ENCODE data around the gene INPP5J. TPM values are rescaled to one million over a fixed set of nuclear protein-coding genes. Genes with fewer than 3 reads are reported as not detected.

The INPP5J gene
- total RNA-seq, 1 donor from 2014 or later = 4.6 TPM

GRCh38 chr22:31103899-31104694 is 18.7 kb upstream of the INPP5J start:
- intact Hi-C loops (cut with DNase I) = no loop called here
- Histone ChIP-seq H3K27ac (no peak overlapping the region), H3K27me3 (ENCODE audit: low read depth) (no peaks in the 10 kb centered on the region), H3K9me3 (no peaks in the 10 kb centered on the region), H3K4me3 (no peak overlapping the region), H3K36me3 (peaks cover 24% of the 10 kb centered on the region), H3K4me1 (peaks cover 10% of the 10 kb centered on the region)
- TF ChIP-seq CTCF (IDR thresholded peaks at IDR 0.05) = no peak
- ATAC-seq = no peak
- DNase-seq = no peak

DNA sequence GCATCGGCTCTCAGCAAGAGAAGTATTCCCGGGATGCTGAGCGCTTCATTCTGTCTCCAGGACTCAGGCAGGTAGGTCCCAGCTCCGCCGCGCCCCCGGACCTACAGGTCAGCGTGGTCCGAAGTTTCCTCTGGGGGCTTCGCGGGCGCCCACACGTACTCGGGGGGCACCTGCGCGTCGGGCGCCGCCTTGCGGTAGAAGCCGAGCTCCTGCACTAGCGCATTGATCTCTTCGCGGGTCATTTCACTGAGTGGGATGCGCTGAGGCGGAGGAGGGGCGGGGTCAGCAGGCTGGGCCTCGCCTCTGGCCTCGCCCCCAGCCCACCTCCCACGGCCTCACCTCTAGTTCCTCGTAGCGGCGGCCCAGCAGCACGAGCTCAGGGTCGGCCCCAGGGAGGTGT is 17.9 kb upstream of the INPP5J start:
- peaks cover 10% of the 10 kb centered on the region for H3K4me1 ChIP-seq
- TF ChIP-seq CTCF (IDR thresholded peaks at IDR 0.05) = no peak
- H3K9me3 ChIP-seq = no peaks in the 10 kb centered on the region
- DNase-seq (no peak), ATAC-seq (no peak)
- no peak overlapping the region for H3K4me3 ChIP-seq
- no peak overlapping the region for H3K27ac ChIP-seq
- H3K27me3 ChIP-seq (ENCODE audit: low read depth) = no peaks in the 10 kb centered on the region
- peaks cover 16% of the 10 kb centered on the region for H3K36me3 ChIP-seq
- intact Hi-C loops (cut with DNase I) = no loop called here

DNA sequence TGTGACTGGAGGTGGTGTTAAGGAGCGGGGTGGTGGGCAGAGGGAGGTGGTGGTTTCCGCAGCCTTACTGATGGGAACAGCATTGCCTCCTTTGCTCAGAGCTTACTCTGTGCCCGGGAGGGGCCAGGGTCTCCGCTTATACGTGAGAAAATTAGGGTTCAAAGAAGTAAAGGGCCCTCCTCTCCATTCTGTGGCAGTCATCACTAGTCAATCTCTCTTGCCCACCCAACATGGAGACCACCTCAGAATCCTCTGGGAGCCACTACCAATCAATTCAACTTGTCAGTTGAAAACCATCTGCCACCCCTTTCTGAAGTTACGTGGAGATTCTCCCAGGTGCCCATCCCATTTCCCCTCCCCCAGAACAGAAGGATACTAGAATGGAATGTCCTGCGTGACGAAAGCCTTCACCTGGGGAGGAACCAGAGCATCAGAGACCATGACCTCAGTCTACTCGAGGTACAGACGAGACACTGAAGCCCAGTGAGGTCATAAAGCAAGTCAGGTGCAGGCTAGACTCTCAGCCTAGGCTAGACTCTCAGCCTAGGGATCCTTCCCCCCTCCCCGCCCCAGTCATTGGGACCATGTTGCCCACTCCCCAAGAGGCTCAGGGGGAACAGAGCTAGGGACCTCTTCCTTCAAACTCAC is 17.4 kb upstream of the INPP5J start:
- no peak for TF ChIP-seq CTCF (IDR thresholded peaks at IDR 0.05)
- DNase-seq = no peak
- intact Hi-C loops (cut with DNase I) = no loop called here

GRCh38 chr22:31106001-31106571 is 16.7 kb upstream of the INPP5J start:
- H3K27ac ChIP-seq = peak overlapping the region; percentile 93
- intact Hi-C loops (cut with DNase I) = no loop called here
- no peak for DNase-seq

More for the DNA sequence above, 17.4 kb upstream of the INPP5J start:
- no peak for ATAC-seq
- H3K4me1 ChIP-seq = peaks cover 10% of the 10 kb centered on the region
- peaks cover 13% of the 10 kb centered on the region for H3K36me3 ChIP-seq
- H3K27ac ChIP-seq = peak overlapping the region; percentile 93
- no peaks in the 10 kb centered on the region for H3K27me3 ChIP-seq (ENCODE audit: low read depth)
- H3K9me3 ChIP-seq = no peaks in the 10 kb centered on the region
- H3K4me3 ChIP-seq = peak overlapping the region; percentile 81

More at GRCh38 chr22:31106001-31106571, 16.7 kb upstream of the INPP5J start:
- TF ChIP-seq CTCF (IDR thresholded peaks at IDR 0.05) = no peak
- H3K9me3 ChIP-seq = no peaks in the 10 kb centered on the region
- H3K27me3 ChIP-seq (ENCODE audit: low read depth) = no peaks in the 10 kb centered on the region
- no peak for ATAC-seq
- peaks cover 9% of the 10 kb centered on the region for H3K36me3 ChIP-seq
- peaks cover 10% of the 10 kb centered on the region for H3K4me1 ChIP-seq
- H3K4me3 ChIP-seq = peak overlapping the region; percentile 81
